Natural killer cell treated with Interleukin-12 subunit alpha and Interleukin-12 subunit beta and Interleukin-15 and Interleukin-18, amount 100 ng/mL, for 72 hours (primary cell): ENCODE results near the gene YKT6. TPM values are rescaled to one million over a fixed set of nuclear protein-coding genes. Genes with fewer than 3 reads are reported as not detected.
"Not testable (repeated sequence)": the region's sequence is repeated elsewhere in the genome, so short reads cannot be mapped to it uniquely, and the experiment has no call there.

ENCODE experiments used
- ATAC-seq, 2 donors: fragments of 150-1000 bp; cut with Tn5 transposase in 1 of 2; sonication (Bioruptor Pico), chemical (Tn5 transposase) in 1 of 2; 2 replicates each; pipeline ENCODE4 v1.10.0; 2021
- DNase-seq: peaks from one replicate; pipeline ENCODE4 v3.0.0; 2022; ENCODE audit warnings: low spot score
- H3K27ac Mint-ChIP-seq, 2 donors: 1 replicate in 1 of 2; 2 replicates in 1 of 2; pipeline ENCODE4 v1.8.0; 2022; ENCODE audit warnings: mixed read lengths in 2 of 2, mild to moderate bottlenecking in 1 of 2, moderate library complexity in 1 of 2
- H3K27me3 Mint-ChIP-seq, 2 donors: 1 replicate in 1 of 2; 2 replicates in 1 of 2; pipeline ENCODE4 v1.8.0; 2022; ENCODE audit warnings: mixed read lengths in 2 of 2
- H3K36me3 Mint-ChIP-seq: one replicate; pipeline ENCODE4 v1.8.0; 2022; ENCODE audit warnings: mixed read lengths
- H3K4me1 Mint-ChIP-seq, 2 donors: 1 replicate in 1 of 2; 2 replicates in 1 of 2; pipeline ENCODE4 v1.8.0; 2022; ENCODE audit warnings: low read depth in 2 of 2, mixed read lengths in 2 of 2, mild to moderate bottlenecking in 1 of 2
- H3K4me3 Mint-ChIP-seq: one replicate; pipeline ENCODE4 v1.8.0; 2022; ENCODE audit warnings: mixed read lengths
- H3K9me3 Mint-ChIP-seq: 2 replicates; pipeline ENCODE4 v1.8.0; 2022; ENCODE audit warnings: mixed read lengths
- total RNA-seq, 2 donors: library from RNA; stranded (reverse); gene quantifications; one replicate each; pipeline ENCODE4 v1.2.3, GENCODE V29; 2022

The YKT6 gene
- total RNA-seq, 2 donors from 2014 or later: 93.1 to 99.3 TPM

DNA sequence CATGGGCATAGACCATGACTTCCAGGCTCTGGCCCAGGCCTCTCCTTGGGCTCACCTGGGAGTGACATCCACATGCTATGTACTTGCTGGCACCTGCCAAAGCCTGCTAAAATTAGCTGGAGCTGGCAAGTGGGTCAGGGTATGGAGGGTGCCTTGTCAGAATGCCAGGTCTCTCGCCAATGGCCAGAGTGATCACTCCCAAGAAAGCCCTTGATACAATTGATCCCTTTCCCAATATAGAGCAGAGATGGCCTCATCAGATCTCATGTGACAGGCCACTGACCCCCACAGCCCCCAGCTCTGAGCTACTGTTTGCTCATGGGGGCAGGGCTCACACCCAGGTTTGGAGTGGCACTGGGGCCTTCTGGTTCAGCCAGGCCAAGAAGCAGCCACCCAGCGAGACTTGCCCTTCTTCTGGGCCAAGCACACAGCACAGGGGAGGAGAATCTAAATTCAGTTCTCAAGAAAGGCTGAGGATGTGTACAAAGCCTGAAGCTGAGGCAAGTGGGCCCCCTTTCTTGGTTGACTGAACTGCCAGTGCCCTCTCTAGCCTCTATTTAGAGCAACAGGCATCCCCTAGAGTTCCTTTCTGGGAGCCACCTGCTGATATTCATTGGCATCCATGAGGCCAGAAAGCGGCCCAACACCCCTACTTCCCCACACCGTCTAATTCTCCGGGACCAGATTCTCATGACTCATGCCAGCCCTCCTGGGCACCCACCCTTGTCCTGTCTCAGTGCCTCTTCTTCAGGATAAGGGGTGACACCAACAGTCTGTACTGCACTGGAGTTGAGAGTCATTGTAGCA lies 40.8 kb upstream of the YKT6 start:
- peaks cover 18 to 23% of the 10 kb centered on the region in 2 donors for H3K27me3 Mint-ChIP-seq
- H3K4me1 Mint-ChIP-seq: no peaks in the 10 kb centered on the region
- ATAC-seq: no peak
- no peak overlapping the region for H3K4me3 Mint-ChIP-seq
- no peaks in the 10 kb centered on the region for H3K9me3 Mint-ChIP-seq
- H3K27ac Mint-ChIP-seq: no peak overlapping the region
- peak; percentile 23 for DNase-seq
- H3K36me3 Mint-ChIP-seq: no peaks in the 10 kb centered on the region

DNA sequence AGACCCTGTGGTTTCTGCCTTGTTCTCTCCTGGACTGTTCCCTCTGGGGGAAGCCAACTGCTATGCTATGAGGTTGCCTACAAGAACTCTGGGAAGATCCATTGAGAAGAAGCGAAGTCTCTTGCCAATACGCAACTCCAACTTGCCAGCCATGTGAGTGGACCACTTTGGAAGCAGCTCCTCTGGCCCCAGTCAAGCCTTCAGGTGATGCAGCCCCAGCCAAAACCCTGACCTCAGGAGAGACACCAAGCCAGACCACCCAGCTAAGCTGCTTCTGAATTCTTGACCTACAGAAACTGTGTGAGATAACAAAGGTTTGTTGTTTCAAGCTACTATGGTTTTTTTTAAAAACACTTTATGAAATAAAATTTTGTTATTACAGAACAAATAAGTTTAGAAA lies 39.4 kb upstream of the YKT6 start:
- DNase-seq (peak; percentile 49), ATAC-seq (no peak)
- Mint-ChIP-seq H3K9me3 (no peaks in the 10 kb centered on the region), H3K4me3 (no peak overlapping the region), H3K36me3 (no peaks in the 10 kb centered on the region), H3K27ac (no peak overlapping the region), H3K27me3 (peaks cover 21 to 23% of the 10 kb centered on the region in 2 donors), H3K4me1 (no peaks in the 10 kb centered on the region)

- H3K27ac Mint-ChIP-seq: no peak overlapping the region
- H3K4me3 Mint-ChIP-seq: no peak overlapping the region
- no peaks in the 10 kb centered on the region for H3K36me3 Mint-ChIP-seq
- H3K4me1 Mint-ChIP-seq: no peaks in the 10 kb centered on the region
- ATAC-seq (no peak), DNase-seq (peak; percentile 49)
- H3K27me3 Mint-ChIP-seq: peaks cover 21 to 23% of the 10 kb centered on the region in 2 donors
- H3K9me3 Mint-ChIP-seq: no peaks in the 10 kb centered on the region
Measured at GRCh38 chr7:44162179-44162578, 38.6 kb upstream of the YKT6 start.

DNA sequence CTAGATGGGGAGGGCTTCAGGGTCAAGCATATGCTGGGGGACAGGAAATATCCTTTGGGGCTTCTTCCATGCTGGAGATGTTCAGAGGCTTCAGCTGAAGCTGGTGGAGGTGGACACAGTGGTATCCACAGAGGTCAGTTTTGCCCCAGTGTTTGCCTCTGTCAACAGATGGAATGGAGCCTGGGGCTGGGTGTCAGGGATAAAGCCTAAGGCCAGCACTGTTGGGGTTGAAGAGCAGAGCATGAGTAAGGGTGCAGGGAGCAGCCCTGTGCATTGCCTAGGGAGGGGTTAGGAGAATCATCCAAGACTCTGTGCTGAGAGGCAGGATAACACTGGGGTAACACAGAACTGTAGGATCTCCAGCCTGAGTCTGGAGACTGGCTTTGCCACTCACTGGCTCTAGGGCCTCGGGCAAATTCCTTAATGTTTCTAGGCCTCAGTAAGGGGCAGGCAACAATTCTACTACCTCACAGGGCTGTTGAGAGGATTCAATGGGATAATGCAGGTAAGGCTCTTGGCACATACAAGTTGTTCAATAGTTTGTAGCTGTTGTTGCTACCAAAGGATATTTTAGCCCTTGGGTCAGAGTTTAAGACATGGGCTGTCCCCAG lies 37.9 kb upstream of the YKT6 start:
- DNase-seq (no peak), ATAC-seq (peak in 1 of 2 donors; percentile 21)
- Mint-ChIP-seq H3K27ac (no peak overlapping the region), H3K4me1 (peaks cover 0 to 7% of the 10 kb centered on the region in 2 donors), H3K4me3 (no peak overlapping the region), H3K36me3 (no peaks in the 10 kb centered on the region), H3K27me3 (peaks cover 21 to 23% of the 10 kb centered on the region in 2 donors), H3K9me3 (no peaks in the 10 kb centered on the region)

DNA sequence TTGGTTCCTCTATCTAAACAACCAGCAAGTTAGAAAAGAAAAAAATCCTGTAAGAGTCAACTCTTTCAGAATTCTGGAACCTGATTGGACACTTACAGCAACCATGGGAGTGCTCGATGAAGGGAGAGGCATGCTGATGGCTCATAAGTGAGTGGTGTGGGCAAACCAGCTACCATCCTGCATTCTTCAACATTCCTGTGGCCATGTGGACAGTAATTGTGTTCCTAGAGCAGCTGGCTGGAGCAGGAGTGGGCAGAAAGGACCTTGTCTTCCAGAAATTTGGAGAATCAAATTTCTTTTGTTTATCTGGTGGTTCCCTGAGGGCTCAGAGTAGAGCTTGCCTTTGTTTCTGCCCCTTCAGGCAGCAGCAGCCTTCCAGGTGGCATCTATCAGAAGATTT lies 37.2 kb upstream of the YKT6 start:
- DNase-seq (no peak), ATAC-seq (no peak)
- H3K27ac Mint-ChIP-seq: no peak overlapping the region
- no peak overlapping the region for H3K4me3 Mint-ChIP-seq
- peaks cover 21 to 23% of the 10 kb centered on the region in 2 donors for H3K27me3 Mint-ChIP-seq
- H3K4me1 Mint-ChIP-seq: peaks cover 0 to 7% of the 10 kb centered on the region in 2 donors
- H3K36me3 Mint-ChIP-seq: no peaks in the 10 kb centered on the region
- no peaks in the 10 kb centered on the region for H3K9me3 Mint-ChIP-seq

- ATAC-seq: no peak
- DNase-seq: no peak
- H3K36me3 Mint-ChIP-seq: no peaks in the 10 kb centered on the region
- no peaks in the 10 kb centered on the region for H3K9me3 Mint-ChIP-seq
- no peak overlapping the region for H3K27ac Mint-ChIP-seq
- H3K27me3 Mint-ChIP-seq: peaks cover 15 to 18% of the 10 kb centered on the region in 2 donors
- H3K4me1 Mint-ChIP-seq: peaks cover 0 to 7% of the 10 kb centered on the region in 2 donors
- no peak overlapping the region for H3K4me3 Mint-ChIP-seq
Measured at GRCh38 chr7:44167920-44168319, 32.9 kb upstream of the YKT6 start.

- not testable (repeated sequence) for H3K9me3 Mint-ChIP-seq, H3K27ac Mint-ChIP-seq, H3K36me3 Mint-ChIP-seq, H3K4me1 Mint-ChIP-seq, DNase-seq, ATAC-seq, H3K4me3 Mint-ChIP-seq
- peaks cover 11 to 29% of the 10 kb centered on the region in 2 donors for H3K27me3 Mint-ChIP-seq
Measured at GRCh38 chr7:44171901-44172300, 28.9 kb upstream of the YKT6 start.

DNA sequence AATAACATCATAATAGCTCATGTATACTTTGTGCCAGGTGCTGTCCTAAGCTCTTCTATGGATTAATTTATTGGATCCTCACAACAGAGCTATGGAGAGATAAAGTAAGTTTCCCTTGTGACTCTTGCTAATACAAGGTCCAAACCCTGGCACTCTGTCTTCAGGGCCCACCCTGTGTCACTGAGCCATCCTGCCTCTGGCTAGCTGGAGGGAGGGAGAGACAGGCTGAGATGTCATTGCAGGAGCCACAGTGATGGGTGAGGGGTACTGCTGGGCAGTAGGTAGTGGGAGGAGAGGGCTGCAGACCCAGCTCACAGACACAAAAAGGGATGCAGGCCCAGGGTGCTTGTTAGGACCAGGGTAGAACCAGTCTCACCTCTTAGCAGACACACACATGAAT lies 28.4 kb upstream of the YKT6 start:
- Mint-ChIP-seq H3K4me3 (no peak overlapping the region), H3K27me3 (peaks cover 11 to 30% of the 10 kb centered on the region in 2 donors), H3K27ac (no peak overlapping the region), H3K4me1 (peaks cover 0 to 6% of the 10 kb centered on the region in 2 donors), H3K36me3 (no peaks in the 10 kb centered on the region), H3K9me3 (no peaks in the 10 kb centered on the region)
- ATAC-seq: no peak
- DNase-seq: no peak

DNA sequence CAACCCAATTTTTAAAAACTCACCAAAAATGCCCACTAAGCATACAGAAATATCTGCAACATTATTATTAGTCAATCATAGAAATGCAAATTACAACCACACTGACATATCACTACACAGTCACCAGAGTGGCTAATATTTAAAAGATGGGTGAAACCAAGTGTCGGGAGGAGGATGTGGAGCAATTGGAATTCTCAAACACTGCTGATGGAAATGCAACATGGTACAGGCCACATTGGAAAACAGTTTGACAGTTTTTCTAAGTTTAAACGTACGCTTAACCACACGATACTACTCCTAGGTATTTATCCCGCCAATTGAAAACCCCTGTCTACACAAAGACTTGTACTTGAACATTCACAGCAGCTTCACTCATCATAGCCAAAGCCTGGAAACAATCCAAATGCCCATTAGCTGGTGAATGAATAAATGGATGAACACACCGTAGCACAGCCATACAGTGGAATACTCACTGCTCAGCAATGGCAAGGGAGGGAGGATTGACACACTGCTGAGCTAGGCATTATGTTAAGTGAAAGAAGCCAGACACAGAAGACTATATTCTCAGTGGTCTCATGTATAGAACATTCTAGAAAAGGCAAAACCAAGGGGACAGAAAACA lies 27.9 kb upstream of the YKT6 start:
- Mint-ChIP-seq H3K27me3 (peaks cover 14 to 36% of the 10 kb centered on the region in 2 donors), H3K36me3 (no peaks in the 10 kb centered on the region), H3K9me3 (no peaks in the 10 kb centered on the region), H3K27ac (no peak overlapping the region), H3K4me1 (peaks cover 0 to under 1% of the 10 kb centered on the region in 2 donors), H3K4me3 (no peak overlapping the region)
- DNase-seq (no peak), ATAC-seq (no peak)

DNA sequence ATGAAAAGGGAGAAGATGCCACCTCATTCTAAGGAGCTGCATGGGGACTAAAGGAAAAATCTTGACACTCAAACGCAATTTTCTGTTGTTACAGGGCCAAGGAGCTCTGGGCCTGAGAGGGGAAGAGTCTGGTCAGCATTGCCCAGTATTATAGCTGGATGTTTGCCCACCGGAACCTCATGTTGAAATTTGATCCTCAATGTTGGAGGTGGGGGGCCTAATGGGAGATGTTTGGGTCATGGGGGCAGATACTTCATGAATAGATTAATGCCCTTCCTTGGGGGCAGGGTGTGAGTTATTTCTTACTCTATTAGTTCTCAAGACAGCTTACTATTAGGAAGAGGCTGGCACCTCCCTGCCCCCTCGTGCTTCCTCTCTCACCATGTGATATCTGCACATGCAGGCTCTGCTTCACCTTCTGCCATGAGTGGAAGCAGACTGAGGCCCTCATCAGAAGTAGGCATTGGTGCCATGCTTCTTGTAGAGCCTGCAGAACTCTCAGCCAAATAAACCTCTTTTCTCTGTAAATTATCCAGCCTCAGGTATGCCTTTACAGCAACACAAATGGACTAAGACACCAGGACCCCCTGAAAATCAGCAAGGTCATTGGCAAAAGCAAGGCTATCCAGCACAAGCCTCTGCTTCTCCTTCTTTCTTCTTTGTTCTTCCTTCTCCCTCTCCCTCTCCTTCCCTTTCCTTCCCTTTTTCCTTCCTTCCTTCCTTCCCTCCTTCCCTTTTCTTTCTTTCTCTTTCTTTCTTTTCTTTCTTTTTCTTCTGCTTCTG lies 26.7 kb upstream of the YKT6 start:
- no peak for ATAC-seq

GRCh38 chr7:44174694-44174948 lies 26.2 kb upstream of the YKT6 start:
- H3K9me3 Mint-ChIP-seq, H3K4me1 Mint-ChIP-seq, H3K36me3 Mint-ChIP-seq, H3K27ac Mint-ChIP-seq, ATAC-seq, H3K4me3 Mint-ChIP-seq, DNase-seq: not testable (repeated sequence)
- peaks cover 17 to 40% of the 10 kb centered on the region in 2 donors for H3K27me3 Mint-ChIP-seq

More for the DNA sequence above, 26.7 kb upstream of the YKT6 start:
- H3K36me3 Mint-ChIP-seq: no peaks in the 10 kb centered on the region
- H3K4me3 Mint-ChIP-seq: no peak overlapping the region
- no peaks in the 10 kb centered on the region for H3K9me3 Mint-ChIP-seq
- H3K4me1 Mint-ChIP-seq: no peaks in the 10 kb centered on the region
- peaks cover 15 to 40% of the 10 kb centered on the region in 2 donors for H3K27me3 Mint-ChIP-seq
- no peak overlapping the region for H3K27ac Mint-ChIP-seq
- DNase-seq: no peak

DNA sequence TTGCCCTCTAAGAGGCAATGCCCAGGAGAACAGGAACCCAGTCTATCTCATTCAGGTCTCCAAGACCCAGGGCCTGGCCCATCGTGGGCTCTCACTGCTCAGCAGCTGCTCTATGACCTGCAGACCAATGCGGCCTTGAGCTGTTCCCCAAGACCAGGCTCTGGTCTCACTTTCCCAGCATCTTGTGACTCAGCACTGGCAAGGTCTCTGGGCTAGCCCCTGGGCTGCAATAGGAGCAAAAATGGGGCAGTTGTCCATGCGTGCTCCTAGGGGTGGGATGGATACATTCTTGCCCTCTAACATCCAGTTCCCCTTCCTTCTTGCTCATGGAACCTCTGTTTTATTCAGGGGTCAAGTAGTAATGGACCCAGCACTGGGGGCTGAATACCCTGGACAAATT lies 25.0 kb upstream of the YKT6 start:
- Mint-ChIP-seq H3K27me3 (peaks cover 13 to 40% of the 10 kb centered on the region in 2 donors), H3K4me1 (no peaks in the 10 kb centered on the region), H3K4me3 (no peak overlapping the region), H3K27ac (no peak overlapping the region), H3K36me3 (no peaks in the 10 kb centered on the region), H3K9me3 (no peaks in the 10 kb centered on the region)
- DNase-seq: peak; percentile 23
- no peak for ATAC-seq

DNA sequence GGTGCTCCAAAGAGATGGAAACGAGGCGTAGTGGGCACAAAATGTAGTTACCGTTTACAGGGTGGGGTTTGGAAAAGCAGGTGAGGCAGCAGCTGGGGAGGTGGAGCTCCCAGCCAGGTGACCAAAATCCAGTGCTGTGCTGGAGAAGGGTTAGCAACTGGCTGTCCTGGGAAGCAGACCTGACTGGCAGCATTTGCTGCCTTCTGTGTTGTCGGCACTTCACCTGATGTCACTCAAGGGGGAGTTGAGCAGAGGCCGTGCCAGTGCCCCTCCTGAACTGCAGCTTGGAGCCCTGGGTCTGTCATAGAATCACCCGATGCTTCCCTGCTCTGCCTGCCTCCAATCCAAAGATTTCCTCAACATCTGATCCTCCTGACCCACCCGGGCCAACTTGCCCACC lies 24.3 kb upstream of the YKT6 start:
- Mint-ChIP-seq H3K27ac (no peak overlapping the region), H3K4me3 (no peak overlapping the region), H3K9me3 (no peaks in the 10 kb centered on the region), H3K27me3 (peaks cover 15 to 46% of the 10 kb centered on the region in 2 donors), H3K4me1 (no peaks in the 10 kb centered on the region), H3K36me3 (no peaks in the 10 kb centered on the region)
- DNase-seq: peak; percentile 35
- no peak for ATAC-seq
